Chondrocyte (in vitro differentiated cells): ENCODE results near the gene MLLT6. TPM values are rescaled to one million over a fixed set of nuclear protein-coding genes. Genes with fewer than 3 reads are reported as not detected.

Experiments used
- DNase-seq: peaks from one replicate; pipeline ENCODE4 v3.0.0; 2021; ENCODE audit warnings: mixed read lengths, low spot score
- H3K27ac Mint-ChIP-seq: one replicate; pipeline ENCODE4 v1.8.0; 2021; ENCODE audit warnings: mild to moderate bottlenecking, moderate library complexity, mixed read lengths; ENCODE audit not compliant: unreplicated experiment
- H3K27me3 Mint-ChIP-seq: 2 replicates; pipeline ENCODE4 v1.8.0; 2021; ENCODE audit warnings: low read depth, mixed read lengths
- H3K36me3 Mint-ChIP-seq: 2 replicates; pipeline ENCODE4 v1.8.0; 2021; ENCODE audit warnings: low read depth, mixed read lengths
- H3K4me1 Mint-ChIP-seq: 2 replicates; pipeline ENCODE4 v1.8.0; 2021; ENCODE audit warnings: low read depth, mild to moderate bottlenecking, mixed read lengths
- H3K4me3 Mint-ChIP-seq: one replicate; pipeline ENCODE4 v1.8.0; 2021; ENCODE audit warnings: mild to moderate bottlenecking, moderate library complexity, mixed read lengths; ENCODE audit not compliant: unreplicated experiment
- H3K9me3 Mint-ChIP-seq: 2 replicates; pipeline ENCODE4 v1.8.0; 2021; ENCODE audit warnings: low read depth, mixed read lengths
- CTCF ChIP-seq: fragments of 200-600 bp; sonication (generic); IDR thresholded peaks from 2 replicates; pipeline ENCODE4 v1.5.0; 2021; ENCODE audit warnings: antibody characterized with exemption, mild to moderate bottlenecking, moderate library complexity
- total RNA-seq: library from RNA; stranded (reverse); gene quantifications from 3 replicates; pipeline ENCODE4 v1.2.1, GENCODE V29; 2021

Gene MLLT6
- total RNA-seq, 1 donor from 2014 or later: 50.0 TPM

DNA sequence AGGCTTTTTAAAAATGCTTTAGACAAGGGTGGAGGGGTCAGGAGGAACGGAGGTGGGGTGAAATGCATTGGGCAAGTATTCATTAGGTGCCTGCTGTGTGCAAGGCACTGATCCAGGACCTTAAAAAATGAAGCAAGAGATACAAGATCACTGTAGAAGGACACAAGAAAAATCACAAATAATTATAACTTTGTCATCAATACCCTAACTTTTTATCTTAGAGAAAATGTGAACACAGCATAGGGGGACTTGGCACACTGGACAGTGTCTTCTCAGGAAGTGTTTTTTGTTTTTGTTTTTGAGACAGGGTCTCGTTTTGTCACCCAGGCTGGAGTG, 37.3 kb upstream of the MLLT6 start:
- no peak for DNase-seq
- H3K4me1 Mint-ChIP-seq: no peaks in the 10 kb centered on the region
- H3K9me3 Mint-ChIP-seq: no peaks in the 10 kb centered on the region
- H3K27me3 Mint-ChIP-seq: peaks cover 37% of the 10 kb centered on the region
- no peak overlapping the region for H3K27ac Mint-ChIP-seq
- H3K36me3 Mint-ChIP-seq: no peaks in the 10 kb centered on the region
- no peak overlapping the region for H3K4me3 Mint-ChIP-seq
- TF ChIP-seq CTCF: peak; percentile 64

GRCh38 chr17:38669520-38669919, 35.6 kb upstream of the MLLT6 start:
- no peaks in the 10 kb centered on the region for H3K9me3 Mint-ChIP-seq
- TF ChIP-seq CTCF: no peak
- no peaks in the 10 kb centered on the region for H3K4me1 Mint-ChIP-seq
- DNase-seq: no peak
- H3K27ac Mint-ChIP-seq: no peak overlapping the region
- H3K27me3 Mint-ChIP-seq: peaks cover 40% of the 10 kb centered on the region
- H3K36me3 Mint-ChIP-seq: no peaks in the 10 kb centered on the region
- no peak overlapping the region for H3K4me3 Mint-ChIP-seq

DNA sequence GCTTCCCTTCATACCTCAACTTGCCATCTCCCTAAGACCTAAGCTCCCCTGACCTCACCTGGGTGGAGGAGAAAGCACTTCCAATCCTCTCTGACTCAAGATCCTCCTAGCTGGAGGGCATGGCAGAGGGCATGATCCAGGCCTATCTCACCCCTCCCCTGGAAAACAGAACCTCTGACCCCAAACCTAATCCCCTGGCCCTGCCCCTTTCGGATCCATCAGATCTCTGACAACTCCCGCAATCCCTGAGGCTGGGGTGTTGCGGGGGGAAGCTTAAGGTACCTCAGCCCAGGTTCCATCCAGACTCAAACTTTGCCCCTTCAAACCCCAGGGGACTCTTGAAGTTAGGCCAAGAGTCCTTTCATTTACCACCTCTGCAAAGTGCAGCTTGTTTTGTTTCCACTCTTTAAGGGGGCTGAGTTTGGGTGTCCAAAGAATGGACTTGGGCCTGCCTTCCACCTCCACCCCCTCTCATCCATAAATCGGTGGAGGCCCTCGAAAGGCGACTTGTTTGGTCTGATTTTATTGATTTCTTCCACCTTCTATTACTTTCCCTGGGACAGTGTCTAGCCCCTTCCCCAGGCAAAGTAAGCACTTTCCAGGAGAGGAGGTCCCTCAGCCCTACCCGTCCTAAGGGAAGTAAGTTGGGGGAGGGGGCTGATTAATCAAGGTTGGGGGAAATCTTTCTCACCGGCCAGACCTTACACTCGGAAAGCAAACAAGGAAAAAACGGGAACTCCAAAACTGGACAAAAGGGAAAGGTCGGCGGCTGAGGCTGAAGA, 32.9 kb upstream of the MLLT6 start:
- peaks cover 7% of the 10 kb centered on the region for H3K4me1 Mint-ChIP-seq
- H3K9me3 Mint-ChIP-seq: no peaks in the 10 kb centered on the region
- no peak for TF ChIP-seq CTCF
- H3K36me3 Mint-ChIP-seq: no peaks in the 10 kb centered on the region
- no peak for DNase-seq
- peaks cover 40% of the 10 kb centered on the region for H3K27me3 Mint-ChIP-seq
- H3K27ac Mint-ChIP-seq: no peak overlapping the region
- H3K4me3 Mint-ChIP-seq: no peak overlapping the region

DNA sequence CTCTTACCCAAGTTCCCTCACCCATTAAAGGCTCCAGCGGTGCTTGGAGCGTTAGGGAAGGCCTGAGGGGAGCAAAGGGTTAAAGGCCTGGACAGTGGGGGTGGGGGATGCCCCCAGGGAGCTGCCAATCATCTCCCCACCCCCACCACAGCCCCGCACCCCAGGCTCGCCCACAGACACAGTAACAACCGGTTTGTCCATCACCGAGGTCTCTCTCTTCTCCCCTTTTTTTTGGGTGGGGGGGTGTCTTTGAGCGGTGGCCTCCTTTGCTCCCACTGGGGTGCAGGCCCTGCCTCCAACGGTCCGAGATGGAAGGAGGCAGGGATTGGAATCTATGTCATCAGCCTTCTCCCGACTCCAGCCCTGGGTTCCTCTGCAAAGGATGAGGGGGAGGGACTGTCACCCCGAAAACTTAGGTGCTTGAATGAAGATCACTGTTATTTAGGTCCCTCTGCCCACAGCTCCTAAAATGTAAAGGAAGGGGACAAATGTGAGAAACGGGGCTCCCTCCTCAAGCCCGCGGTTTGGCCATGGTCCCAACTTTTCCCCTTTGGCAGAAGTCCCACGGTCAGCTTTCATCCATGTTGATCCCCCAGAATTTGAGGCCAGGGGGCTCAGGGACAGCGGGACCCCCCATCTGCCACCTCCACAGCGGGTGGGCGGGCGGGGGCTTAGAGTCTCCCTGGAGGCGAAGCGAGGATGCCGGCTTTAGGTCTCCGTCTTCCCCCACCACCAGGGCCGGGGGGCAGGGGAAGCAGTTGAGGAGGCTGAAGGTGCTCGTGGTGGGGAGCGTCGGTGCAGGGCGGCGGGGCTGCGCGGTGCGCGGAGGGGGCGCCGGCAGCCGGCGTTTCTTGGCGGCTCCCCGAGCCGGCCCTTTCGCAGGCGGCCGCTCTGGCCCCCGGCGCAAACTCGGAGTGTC, 32.0 kb upstream of the MLLT6 start:
- Mint-ChIP-seq H3K27me3 (peaks cover 38% of the 10 kb centered on the region), H3K36me3 (no peaks in the 10 kb centered on the region), H3K4me3 (no peak overlapping the region), H3K27ac (no peak overlapping the region), H3K4me1 (peaks cover 7% of the 10 kb centered on the region), H3K9me3 (no peaks in the 10 kb centered on the region)
- TF ChIP-seq CTCF: no peak
- DNase-seq: no peak

GRCh38 chr17:38673707-38674013, 31.4 kb upstream of the MLLT6 start:
- Mint-ChIP-seq H3K27ac (no peak overlapping the region), H3K27me3 (peaks cover 34% of the 10 kb centered on the region), H3K36me3 (no peaks in the 10 kb centered on the region), H3K9me3 (no peaks in the 10 kb centered on the region), H3K4me1 (peaks cover 11% of the 10 kb centered on the region), H3K4me3 (no peak overlapping the region)
- DNase-seq: no peak
- no peak for TF ChIP-seq CTCF
